Nucleus accumbens (tissue), 56 donors: ENCODE results near the gene ZNF787.
A peak's percentile ranks its signal among the peaks of the same experiment; 100 is the strongest.
"Not testable (repeated sequence)": the region's sequence is repeated elsewhere in the genome, so short reads cannot be mapped to it uniquely, and the experiment has no call there.

ENCODE experiments used
- DNase-seq, 56 donors: peaks; one replicate each; lab custom pipeline; 2025; lab: John Stamatoyannopoulos, UW

The ZNF787 gene

DNA sequence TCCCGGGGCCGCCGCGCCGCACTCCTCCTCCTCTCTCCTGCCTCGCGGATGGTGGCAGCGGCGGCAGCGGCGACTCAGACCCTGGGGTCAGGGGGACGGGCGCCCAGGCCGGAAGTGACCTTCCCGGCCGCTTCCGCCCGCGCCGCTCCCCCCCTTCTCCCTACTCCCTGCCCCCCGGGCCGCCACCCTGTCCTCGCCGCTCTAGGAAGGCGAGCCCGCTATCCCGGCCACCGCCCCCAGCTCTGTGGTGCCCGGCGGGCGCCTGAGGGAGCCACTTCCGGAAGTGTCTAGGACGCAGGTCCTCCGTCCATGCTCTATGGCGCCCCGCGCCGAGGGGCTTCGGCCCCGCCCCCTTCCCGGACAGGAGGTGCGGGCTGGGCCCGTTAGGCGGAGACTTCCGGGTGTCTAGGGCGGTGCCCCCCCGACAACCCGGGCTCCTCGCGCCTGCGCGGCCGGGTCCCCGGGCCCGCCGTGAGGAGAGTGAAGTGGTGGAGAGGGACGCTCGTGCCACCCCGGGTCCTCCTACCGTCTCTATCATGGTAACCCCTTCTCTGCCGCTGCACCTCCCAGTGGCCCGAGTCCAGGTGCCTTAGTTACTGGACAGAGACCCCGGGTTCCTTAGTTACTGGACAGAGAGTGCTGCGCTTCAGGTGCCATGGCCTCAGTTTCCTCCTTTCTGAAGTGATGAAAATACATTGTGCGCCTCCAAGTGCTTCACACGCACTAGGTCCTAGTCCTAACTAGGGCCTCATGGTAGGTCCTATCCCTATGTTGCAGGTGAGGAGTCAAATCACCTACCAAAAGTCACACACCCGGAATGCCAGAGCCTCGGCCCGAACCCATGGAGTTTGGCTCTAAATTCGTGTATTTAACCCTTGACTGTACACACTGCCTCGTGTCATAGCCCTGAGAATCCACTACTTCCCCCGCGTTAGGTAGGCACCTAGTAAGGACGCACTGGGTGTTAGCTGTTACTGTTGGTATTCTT, at the start of gene ZNF787:
Gene ZNF787 (minus strand): TSS at position 116 of the 988 bp plus-strand sequence. CDS start 18,078 bp downstream, outside the sequence.
- peak; percentile 85 to 99 (median 98) for DNase-seq

DNA sequence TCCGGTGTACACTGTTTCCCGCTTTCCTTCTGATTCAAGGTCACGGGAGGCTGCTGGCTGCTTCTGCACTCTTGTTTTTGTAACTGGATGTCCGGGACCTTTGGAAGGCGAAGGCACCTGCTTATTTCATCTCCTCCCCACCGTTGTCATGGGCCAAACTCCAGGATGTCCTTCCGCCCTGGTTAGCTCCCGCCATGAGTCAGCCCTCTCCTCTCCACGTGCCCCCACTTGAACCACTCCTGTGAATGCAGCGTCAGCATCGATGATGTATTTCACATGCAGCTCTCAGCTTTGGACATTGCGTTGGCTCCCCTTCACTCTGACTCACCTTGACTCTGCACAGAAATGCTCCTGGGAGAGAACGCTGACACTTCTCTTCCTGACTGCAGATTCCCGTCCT, 49.2 kb upstream of the ZNF787 start:
- DNase-seq = no peak

- DNase-seq = no peak
These were observed 46.0 kb upstream of the ZNF787 start for GRCh38 chr19:56167064-56167578.

DNA sequence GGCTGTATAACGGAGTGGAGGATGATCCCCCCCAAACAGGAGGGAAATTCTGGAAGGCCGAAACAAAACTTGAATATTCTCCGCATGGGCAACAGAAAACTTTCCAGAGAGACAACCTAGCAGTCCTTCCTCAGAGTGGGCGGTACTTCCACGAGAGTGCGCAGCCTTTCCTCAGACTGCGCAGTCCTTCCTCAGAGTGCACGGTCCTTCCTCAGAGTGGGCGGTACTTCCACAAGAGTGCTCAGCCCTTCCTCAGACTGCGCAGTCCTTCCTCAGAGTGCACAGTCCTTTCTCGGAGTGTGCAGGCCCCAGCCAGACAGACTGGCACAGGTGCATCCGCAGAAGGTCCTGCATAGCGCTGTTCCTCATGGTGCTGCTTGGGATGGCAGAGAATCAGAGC, 42.0 kb upstream of the ZNF787 start:
- no peak for DNase-seq

GRCh38 chr19:56162258-56162657, 41.2 kb upstream of the ZNF787 start:
- DNase-seq = peak in 3 of 56 donors; percentile 4 to 19 (median 6)

- no peak for DNase-seq
These were observed 40.4 kb upstream of the ZNF787 start for GRCh38 chr19:56161534-56161933.

GRCh38 chr19:56159622-56160271, 38.7 kb upstream of the ZNF787 start:
- no peak for DNase-seq

DNA sequence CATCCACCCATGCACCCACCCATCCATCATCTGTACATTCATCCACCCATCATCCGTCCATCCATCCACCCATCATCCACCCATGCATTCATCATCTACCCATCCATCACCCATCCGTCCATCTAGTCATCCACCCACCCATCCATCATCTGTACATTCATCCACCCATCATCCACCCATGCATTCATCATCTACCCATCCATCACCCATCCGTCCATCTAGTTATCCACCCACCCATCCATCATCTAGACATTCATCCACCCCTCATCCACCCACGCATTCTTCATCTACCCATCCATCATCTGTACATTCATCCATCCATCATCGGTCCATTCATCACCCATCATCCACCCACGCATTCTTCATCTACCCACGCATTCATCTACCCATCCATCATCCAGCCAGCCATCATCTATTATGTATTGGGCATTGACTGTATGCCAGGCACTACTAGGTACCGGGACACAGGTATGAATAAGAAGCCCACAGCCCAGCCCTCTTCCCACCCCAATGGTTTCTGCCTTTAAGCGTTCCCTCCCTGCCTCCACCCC, 38.0 kb upstream of the ZNF787 start:
- DNase-seq = no peak

DNA sequence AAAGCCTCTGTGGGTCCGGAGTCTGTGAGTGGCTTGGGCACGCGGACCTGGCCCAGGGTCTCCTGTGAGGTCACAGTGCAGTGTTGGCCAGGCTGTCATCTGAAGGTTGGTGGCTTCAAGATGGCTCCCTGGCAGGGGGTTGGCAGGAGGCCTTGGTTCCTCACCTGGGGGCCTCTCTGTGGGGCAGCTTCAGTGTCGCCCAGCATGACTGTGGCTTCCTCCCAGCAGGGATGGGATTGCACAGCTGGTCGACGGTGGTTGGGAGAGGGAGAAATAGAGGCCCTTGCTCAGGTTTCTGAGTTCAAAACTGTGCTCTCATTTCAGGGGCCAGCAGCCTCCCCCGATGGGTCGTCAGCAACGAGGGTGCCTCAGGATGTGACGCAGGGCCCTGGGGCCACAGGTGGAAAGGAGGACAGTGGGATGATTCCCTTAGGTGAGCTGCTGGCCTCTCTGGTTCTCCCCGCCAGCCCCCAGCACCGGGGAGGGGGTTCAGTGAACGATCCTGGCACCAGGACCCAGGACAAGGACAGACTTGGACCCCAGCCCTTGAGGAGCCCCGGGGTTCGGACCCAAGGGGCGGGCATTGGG, 37.2 kb upstream of the ZNF787 start:
- no peak for DNase-seq

DNA sequence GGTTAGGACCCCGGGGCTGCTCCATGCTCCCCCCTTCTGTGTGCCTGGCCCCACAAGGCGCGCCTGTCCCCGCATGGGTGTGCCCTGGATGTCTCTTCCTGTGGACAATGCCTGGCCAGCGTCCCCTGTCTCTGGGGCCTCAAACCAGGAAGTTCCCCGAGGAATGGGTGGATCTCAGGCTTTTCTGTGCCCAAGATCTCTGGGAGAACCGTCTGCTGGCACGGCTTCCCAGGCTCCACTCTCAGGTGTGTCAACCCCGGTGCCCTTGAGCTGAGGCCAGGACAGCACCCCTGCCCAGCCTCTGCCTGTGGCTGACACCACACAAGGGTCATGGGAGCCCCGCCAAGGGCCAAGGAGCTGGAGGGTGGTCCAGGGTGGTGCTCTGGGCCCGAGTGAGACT, 35.7 kb upstream of the ZNF787 start:
- DNase-seq = no peak

DNA sequence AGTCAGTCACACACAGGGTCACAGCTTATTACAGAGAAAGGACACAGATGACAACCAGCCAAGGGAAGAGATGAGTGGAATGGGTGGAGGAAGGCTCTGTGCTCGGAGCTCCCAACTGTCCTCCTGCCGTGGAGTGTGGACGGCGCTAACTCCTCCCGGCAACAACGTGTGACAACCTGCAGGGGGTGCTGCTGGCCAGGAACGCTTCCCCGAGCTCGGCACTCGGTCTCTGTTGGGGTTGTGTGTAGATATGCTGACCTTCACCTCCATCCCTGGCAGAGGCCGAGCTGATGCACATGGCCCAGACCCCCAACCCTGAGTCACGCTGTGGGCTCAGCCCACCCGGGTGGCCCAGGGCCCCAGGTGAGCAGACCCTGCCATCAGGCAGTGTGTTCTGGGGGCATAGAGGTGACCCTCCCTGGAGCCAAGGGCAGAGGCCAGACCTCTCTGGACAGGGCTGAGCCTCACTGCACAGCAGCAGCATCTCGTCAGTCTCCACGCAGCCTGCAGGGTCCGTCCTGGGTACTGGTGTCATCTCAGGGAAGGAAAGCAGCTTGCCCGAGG, 34.1 kb upstream of the ZNF787 start:
- no peak for DNase-seq

DNA sequence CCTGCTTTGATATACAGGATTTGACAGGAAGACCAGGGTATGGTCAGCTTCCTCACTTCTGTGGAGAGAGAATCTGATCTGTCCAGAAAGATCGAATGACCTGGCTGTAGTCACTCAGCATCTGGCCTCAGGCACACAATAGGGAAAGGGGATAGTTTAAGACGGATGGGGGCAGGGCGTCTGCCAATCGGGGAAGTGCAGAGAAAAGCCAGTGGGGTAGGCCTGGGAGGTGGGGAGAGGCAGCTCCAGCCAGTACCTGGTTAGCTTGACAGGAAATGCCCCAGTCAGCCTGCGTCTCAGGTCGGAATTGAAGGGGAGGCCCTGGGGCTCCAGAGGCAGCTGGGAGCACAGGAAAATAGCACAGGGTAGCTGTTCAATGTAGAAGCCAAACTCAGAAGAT, 32.4 kb upstream of the ZNF787 start:
- no peak for DNase-seq

DNA sequence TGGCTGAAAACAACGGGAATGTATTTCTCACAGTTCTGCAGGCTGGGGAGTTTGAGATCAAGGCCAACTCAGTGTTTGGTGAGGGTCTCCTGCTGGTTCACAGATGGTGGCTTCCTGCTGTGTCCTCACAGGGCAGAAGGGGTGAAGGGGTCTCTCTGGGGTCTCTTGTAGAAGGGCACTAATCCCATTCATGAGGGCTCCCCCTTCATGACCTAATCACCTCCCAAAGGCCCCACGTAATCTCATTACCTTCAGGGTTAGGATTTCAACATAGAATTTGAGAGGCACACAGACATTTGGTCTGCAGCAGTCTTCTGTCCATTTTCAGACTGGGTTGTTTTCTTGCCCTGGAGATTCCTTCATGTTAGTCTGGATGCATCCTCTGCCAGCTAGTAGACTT, 31.5 kb upstream of the ZNF787 start:
- DNase-seq = no peak

GRCh38 chr19:56150358-56150757, 29.3 kb upstream of the ZNF787 start:
- DNase-seq = no peak

DNA sequence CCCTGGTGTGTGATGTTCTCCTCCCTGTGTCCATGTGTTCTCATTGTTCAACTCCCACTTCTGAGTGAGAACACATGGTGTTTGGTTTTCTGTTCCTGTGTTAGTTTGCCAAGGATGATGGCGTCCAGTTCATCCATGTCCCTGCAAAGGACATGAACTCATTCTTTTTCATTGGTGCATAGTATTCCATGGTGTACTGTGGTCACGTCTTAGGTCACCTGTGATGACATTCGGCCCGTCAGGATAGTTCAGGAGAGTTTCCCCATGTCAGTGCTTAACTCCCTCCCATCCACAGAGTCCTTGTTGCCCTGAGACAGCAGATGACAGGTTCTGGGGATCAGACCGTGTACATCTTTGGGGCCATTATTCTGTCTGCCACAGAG, 28.6 kb upstream of the ZNF787 start:
- DNase-seq = no peak

DNA sequence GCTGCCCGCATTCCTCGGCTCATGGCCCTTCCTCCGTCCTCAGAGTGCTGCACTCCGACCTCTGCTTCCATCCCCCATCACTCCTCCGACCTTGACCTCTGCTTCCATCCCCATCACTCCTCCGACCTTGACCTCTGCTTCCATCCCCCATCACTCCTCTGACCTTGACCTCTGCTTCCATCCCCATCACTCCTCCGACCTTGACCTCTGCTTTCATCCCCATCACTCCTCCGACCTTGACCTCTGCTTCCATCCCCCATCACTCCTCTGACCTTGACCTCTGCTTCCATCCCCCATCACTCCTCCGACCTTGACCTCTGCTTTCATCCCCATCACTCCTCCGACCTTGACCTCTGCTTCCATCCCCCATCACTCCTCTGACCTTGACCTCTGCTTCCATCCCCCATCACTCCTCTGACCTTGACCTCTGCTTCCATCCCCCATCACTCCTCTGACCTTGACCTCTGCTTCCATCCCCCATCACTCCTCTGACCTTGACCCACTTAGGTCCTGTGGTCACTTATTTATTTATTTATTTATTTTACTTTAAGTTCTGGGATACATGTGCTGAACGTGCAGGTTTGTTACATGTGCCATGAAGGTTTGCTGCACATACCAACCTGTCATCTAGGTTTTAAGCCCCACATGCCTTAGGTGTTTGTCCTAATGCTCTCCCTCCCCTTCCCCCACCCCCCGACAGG, 28.0 kb upstream of the ZNF787 start:
- not testable (repeated sequence) for DNase-seq

GRCh38 chr19:56148096-56148495, 27.0 kb upstream of the ZNF787 start:
- DNase-seq = no peak

GRCh38 chr19:56147307-56147706, 26.2 kb upstream of the ZNF787 start:
- no peak for DNase-seq

- no peak for DNase-seq
These were observed 25.8 kb upstream of the ZNF787 start for GRCh38 chr19:56146904-56147303.

- no peak for DNase-seq
These were observed 24.6 kb upstream of the ZNF787 start for GRCh38 chr19:56145698-56146097.
